ENCODE data around the gene LIPC. TPM values are rescaled to one million over a fixed set of nuclear protein-coding genes. Genes with fewer than 3 reads are reported as not detected.
A peak's percentile ranks its signal among the peaks of the same experiment; 100 is the strongest.

The LIPC gene
- total and polyA plus RNA-seq, 2 of the 4 experiments (the other 2 are of a cell fraction) = 0.07 TPM; not detected in 1

DNA sequence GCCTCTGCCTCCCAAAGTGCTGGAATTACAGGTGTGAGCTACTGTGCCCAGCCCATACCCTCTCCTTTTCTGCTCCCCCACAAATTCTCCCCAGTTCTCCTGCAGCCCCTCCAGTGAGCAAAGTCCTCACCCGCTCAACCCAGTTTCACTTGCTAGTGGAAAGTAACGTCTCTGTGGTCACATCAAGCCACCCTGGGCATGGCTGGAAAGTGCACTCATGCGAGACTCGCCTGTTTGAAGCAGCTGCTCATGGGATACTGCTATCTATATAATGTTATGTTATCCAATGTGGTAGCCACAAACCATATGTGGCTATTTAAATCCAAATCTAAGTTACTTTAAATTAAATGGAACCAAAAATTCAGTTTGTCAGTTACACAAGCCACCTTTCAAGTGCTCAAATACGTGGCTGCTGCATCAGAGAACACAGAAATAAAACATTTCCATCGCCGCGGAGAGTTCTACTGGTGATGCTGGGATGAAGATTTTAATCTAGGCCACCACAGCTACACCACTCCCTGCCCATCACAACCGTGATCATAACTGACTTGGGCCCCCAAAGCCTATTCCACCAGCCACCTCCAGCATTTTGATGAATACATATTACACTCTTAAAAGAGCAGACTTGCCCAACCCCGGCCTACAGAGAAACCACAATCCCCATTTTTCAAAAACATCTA is 119.4 kb downstream of the LIPC start (continued):
- TF ChIP-seq SMC3 (IDR thresholded peaks at IDR 0.05; ENCODE audit: low read depth, low read length) = no peak

DNA sequence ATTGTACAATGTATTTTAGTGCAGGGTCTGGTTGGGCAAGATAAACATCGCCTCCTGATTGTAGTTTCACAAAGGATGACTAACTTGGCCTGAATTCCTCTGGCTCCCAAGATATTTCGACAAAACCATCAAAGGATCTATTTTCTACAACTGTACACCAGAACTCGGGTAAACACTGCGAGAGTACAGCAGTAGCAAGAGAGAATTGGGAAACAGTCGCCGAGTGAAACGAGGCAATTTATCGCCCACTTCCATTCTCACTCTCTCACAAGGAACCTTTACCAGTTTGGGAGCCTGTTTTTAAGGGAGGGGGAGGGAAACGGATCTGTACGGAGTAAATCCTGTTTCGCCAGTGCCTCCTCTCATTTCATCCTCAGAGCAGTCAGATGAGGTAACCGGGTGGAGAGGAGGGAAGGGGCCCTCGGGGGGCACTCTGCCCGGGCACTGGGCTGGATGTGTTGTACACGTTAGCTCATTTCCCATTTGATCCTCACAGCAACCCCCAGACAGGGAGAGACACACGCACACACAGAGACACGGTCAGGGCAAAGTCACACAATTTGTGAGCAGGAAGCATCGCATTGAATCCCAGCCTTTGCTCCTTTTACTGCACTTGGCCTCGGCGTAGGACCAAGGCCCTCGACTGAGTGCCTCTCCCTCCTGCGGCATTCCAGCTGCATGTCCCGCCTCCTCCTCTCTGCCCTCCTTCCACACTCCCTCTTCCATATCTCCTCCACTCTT is 120.1 kb downstream of the LIPC start:
- Histone ChIP-seq H3K4ac (ENCODE audit: low read depth, low read length) (peak overlapping the region; percentile 99), H3K79me1 (ENCODE audit: low read depth in 1 of 2, low read length in 2 of 2) (no peaks in the 10 kb centered on the region), H3K9me1 (ENCODE audit: insufficient read depth, low read length) (peaks cover 31% of the 10 kb centered on the region), H2BK20ac (ENCODE audit: low read depth, low read length) (peak overlapping the region; percentile 95), H3K9me3 (ENCODE audit: control insufficient read depth, insufficient read depth, low read length) (no peaks in the 10 kb centered on the region), H4K91ac (ENCODE audit: insufficient read depth, low read depth, low read length) (peak overlapping the region; percentile 95), H3K4me2 (ENCODE audit: low read depth, low read length) (peak overlapping the region; percentile 72), H3K9ac (ENCODE audit: low read depth, low read length) (peak overlapping the region; percentile 40), H2BK5ac (ENCODE audit: low read depth, low read length, poor library complexity, severe bottlenecking) (peak overlapping the region; percentile 88), H4K5ac (ENCODE audit: low read depth, low read length) (peak overlapping the region; percentile 88), H3K14ac (replicated peaks; ENCODE audit: low read depth, low read length) (peak overlapping the region; percentile 98), H4K20me1 (ENCODE audit: insufficient read depth, low read length) (no peaks in the 10 kb centered on the region), H3K18ac (ENCODE audit: low read depth, low read length) (peak overlapping the region; percentile 74), H3K4me3 (ENCODE audit: insufficient read depth, low read depth, low read length) (peak overlapping the region; percentile 9; the same call in 1 of the 2 replicates), H2AK5ac (ENCODE audit: low read depth, low read length) (peak overlapping the region; percentile 96), H3K36me3 (ENCODE audit: control insufficient read depth, insufficient read depth, low read length) (no peaks in the 10 kb centered on the region), H2AFZ (replicated peaks; ENCODE audit: low read length, poor library complexity) (peak overlapping the region; percentile 88), H3K27me3 (ENCODE audit: control insufficient read depth, insufficient read depth, low read length) (peaks cover 6% of the 10 kb centered on the region; the same call in 1 of the 2 replicates), H2BK120ac (ENCODE audit: low read depth, low read length) (peak overlapping the region; percentile 98), H3K27ac (ENCODE audit: insufficient read depth, low read length) (peak overlapping the region; percentile 82), H3K56ac (ENCODE audit: extremely low read depth, insufficient read depth, low read length) (peak overlapping the region; percentile 79), H3K23ac (ENCODE audit: low read depth, low read length) (peak overlapping the region; percentile 93), H4K8ac (ENCODE audit: low read depth in 2 of 2, low read length in 2 of 2) (peak overlapping the region; percentile 71 to 81), H2BK15ac (ENCODE audit: low read depth, low read length) (peak overlapping the region; percentile 89; the same call in 2 of the 3 replicates), H2AK9ac (replicated peaks; ENCODE audit: low read depth, low read length, poor library complexity) (peak overlapping the region; percentile 86), H3K4me1 (ENCODE audit: control insufficient read depth, insufficient read depth, low read length) (peaks cover 40% of the 10 kb centered on the region)
- in situ Hi-C loops (cut with MboI; ENCODE audit: low sequenced_read_pairs) (no loop called here), intact Hi-C loops (cut with micrococcal nuclease) (loop anchor here (5.0 kb wide), 1 partner anchor 165 kb away; no protein-coding TSS in a partner anchor), dilution Hi-C loops (cut with HindIII; ENCODE audit: low sequenced_read_pairs, unreplicated experiment) (no loop called here)
- ChIA-PET POLR2A (ENCODE audit: unreplicated experiment) (no interaction called here), CTCF (no interaction called here)
- DNase-seq = peak; percentile 96
- WGBS, 2 experiments (ENCODE audit: extremely low coverage in 2 of 2, insufficient read length in 1 of 2) = 35% methylated on average over 5 of the region's 23 CpGs; no CpG with 5 or more reads in 1 of the 2 experiments
- no TSS peak for BruUV-seq (replicated peaks)
- peak; percentile 68 for ATAC-seq (ENCODE audit: low read depth)
- TF ChIP-seq, protein P1, sequence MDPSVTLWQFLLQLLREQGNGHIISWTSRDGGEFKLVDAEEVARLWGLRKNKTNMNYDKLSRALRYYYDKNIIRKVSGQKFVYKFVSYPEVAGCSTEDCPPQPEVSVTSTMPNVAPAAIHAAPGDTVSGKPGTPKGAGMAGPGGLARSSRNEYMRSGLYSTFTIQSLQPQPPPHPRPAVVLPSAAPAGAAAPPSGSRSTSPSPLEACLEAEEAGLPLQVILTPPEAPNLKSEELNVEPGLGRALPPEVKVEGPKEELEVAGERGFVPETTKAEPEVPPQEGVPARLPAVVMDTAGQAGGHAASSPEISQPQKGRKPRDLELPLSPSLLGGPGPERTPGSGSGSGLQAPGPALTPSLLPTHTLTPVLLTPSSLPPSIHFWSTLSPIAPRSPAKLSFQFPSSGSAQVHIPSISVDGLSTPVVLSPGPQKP (IDR thresholded peaks at IDR 0.05; ENCODE audit: borderline replicate concordance, low read depth, low read length) = no peak
- TF ChIP-seq RFX5 (IDR thresholded peaks at IDR 0.05; ENCODE audit: low read depth, low read length) (no peak), SMC3 (IDR thresholded peaks at IDR 0.05; ENCODE audit: low read depth, low read length) (no peak), MAFK (IDR thresholded peaks at IDR 0.05; ENCODE audit: low read depth, low read length) (no peak), MAZ (IDR thresholded peaks at IDR 0.05; ENCODE audit: borderline replicate concordance, low read depth, low read length) (peak; percentile 13; the same call in 1 of the 2 replicates), RCOR1 (IDR thresholded peaks at IDR 0.05; ENCODE audit: insufficient replicate concordance, low read length) (peak; percentile 81), NFE2L2 (IDR thresholded peaks at IDR 0.05; ENCODE audit: low read depth, low read length) (peak; percentile 4; the same call in 1 of the 2 replicates)
- TF ChIP-seq, protein P2, sequence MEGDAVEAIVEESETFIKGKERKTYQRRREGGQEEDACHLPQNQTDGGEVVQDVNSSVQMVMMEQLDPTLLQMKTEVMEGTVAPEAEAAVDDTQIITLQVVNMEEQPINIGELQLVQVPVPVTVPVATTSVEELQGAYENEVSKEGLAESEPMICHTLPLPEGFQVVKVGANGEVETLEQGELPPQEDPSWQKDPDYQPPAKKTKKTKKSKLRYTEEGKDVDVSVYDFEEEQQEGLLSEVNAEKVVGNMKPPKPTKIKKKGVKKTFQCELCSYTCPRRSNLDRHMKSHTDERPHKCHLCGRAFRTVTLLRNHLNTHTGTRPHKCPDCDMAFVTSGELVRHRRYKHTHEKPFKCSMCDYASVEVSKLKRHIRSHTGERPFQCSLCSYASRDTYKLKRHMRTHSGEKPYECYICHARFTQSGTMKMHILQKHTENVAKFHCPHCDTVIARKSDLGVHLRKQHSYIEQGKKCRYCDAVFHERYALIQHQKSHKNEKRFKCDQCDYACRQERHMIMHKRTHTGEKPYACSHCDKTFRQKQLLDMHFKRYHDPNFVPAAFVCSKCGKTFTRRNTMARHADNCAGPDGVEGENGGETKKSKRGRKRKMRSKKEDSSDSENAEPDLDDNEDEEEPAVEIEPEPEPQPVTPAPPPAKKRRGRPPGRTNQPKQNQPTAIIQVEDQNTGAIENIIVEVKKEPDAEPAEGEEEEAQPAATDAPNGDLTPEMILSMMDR (conservative IDR thresholded peaks at IDR 0.05; ENCODE audit: low read depth, low read length) = no peak
- TF ChIP-seq, protein P3, sequence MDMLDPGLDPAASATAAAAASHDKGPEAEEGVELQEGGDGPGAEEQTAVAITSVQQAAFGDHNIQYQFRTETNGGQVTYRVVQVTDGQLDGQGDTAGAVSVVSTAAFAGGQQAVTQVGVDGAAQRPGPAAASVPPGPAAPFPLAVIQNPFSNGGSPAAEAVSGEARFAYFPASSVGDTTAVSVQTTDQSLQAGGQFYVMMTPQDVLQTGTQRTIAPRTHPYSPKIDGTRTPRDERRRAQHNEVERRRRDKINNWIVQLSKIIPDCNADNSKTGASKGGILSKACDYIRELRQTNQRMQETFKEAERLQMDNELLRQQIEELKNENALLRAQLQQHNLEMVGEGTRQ (IDR thresholded peaks at IDR 0.05; ENCODE audit: low read depth, low read length) = no peak

Data from IMR-90 (cell line).